ENCODE data around the gene EEFSEC. TPM values are rescaled to one million over a fixed set of nuclear protein-coding genes. Genes with fewer than 3 reads are reported as not detected.

The EEFSEC gene
- total RNA-seq, 2 donors from 2014 or later = 15.7 to 17.2 TPM

GRCh38 chr3:128343287-128344051, 190.2 kb downstream of the EEFSEC start:
- DNase-seq (no peak), ATAC-seq (replicated peaks in 1 of 2) (no peak)
- no peaks in the 10 kb centered on the region for H3K9me3 Mint-ChIP-seq
- no peak overlapping the region for H3K27ac Mint-ChIP-seq
- peaks cover 6% of the 10 kb centered on the region for H3K4me1 Mint-ChIP-seq (ENCODE audit: low read depth)
- no peaks in the 10 kb centered on the region for H3K36me3 Mint-ChIP-seq (ENCODE audit: insufficient read depth in 2 of 2)
- no peaks in the 10 kb centered on the region for H3K27me3 Mint-ChIP-seq (ENCODE audit: low read depth)
- H3K4me3 Mint-ChIP-seq = no peak overlapping the region

- peaks cover 6% of the 10 kb centered on the region for H3K4me1 Mint-ChIP-seq (ENCODE audit: low read depth)
- H3K36me3 Mint-ChIP-seq (ENCODE audit: insufficient read depth in 2 of 2) = no peaks in the 10 kb centered on the region
- no peaks in the 10 kb centered on the region for H3K9me3 Mint-ChIP-seq
- H3K27me3 Mint-ChIP-seq (ENCODE audit: low read depth) = no peaks in the 10 kb centered on the region
- DNase-seq (no peak), ATAC-seq (replicated peaks in 1 of 2) (no peak)
- H3K27ac Mint-ChIP-seq = no peak overlapping the region
- no peak overlapping the region for H3K4me3 Mint-ChIP-seq
Observed at GRCh38 chr3:128344052-128344735, 190.9 kb downstream of the EEFSEC start.

GRCh38 chr3:128345196-128345595, 191.9 kb downstream of the EEFSEC start:
- DNase-seq = no peak
- H3K9me3 Mint-ChIP-seq = no peaks in the 10 kb centered on the region
- H3K27ac Mint-ChIP-seq = no peak overlapping the region
- H3K4me1 Mint-ChIP-seq (ENCODE audit: low read depth) = peaks cover 6% of the 10 kb centered on the region
- H3K27me3 Mint-ChIP-seq (ENCODE audit: low read depth) = no peaks in the 10 kb centered on the region
- ATAC-seq (replicated peaks in 1 of 2) = no peak
- no peaks in the 10 kb centered on the region for H3K36me3 Mint-ChIP-seq (ENCODE audit: insufficient read depth in 2 of 2)
- H3K4me3 Mint-ChIP-seq = no peak overlapping the region

- Mint-ChIP-seq H3K9me3 (no peaks in the 10 kb centered on the region), H3K4me1 (ENCODE audit: low read depth) (peaks cover 6% of the 10 kb centered on the region), H3K4me3 (no peak overlapping the region), H3K27ac (no peak overlapping the region), H3K27me3 (ENCODE audit: low read depth) (no peaks in the 10 kb centered on the region), H3K36me3 (ENCODE audit: insufficient read depth in 2 of 2) (peaks cover 0 to 2% of the 10 kb centered on the region in 2 donors)
- DNase-seq (no peak), ATAC-seq (replicated peaks in 1 of 2) (no peak)
Observed at GRCh38 chr3:128346562-128346961, 193.3 kb downstream of the EEFSEC start.

GRCh38 chr3:128347282-128347681, 194.0 kb downstream of the EEFSEC start:
- DNase-seq (no peak), ATAC-seq (replicated peaks in 1 of 2) (no peak)
- Mint-ChIP-seq H3K36me3 (ENCODE audit: insufficient read depth in 2 of 2) (peaks cover 0 to 2% of the 10 kb centered on the region in 2 donors), H3K4me1 (ENCODE audit: low read depth) (peaks cover 6% of the 10 kb centered on the region), H3K4me3 (no peak overlapping the region), H3K27ac (no peak overlapping the region), H3K9me3 (no peaks in the 10 kb centered on the region), H3K27me3 (ENCODE audit: low read depth) (no peaks in the 10 kb centered on the region)

GRCh38 chr3:128348075-128348474, 194.8 kb downstream of the EEFSEC start:
- Mint-ChIP-seq H3K9me3 (no peaks in the 10 kb centered on the region), H3K27me3 (ENCODE audit: low read depth) (no peaks in the 10 kb centered on the region)

GRCh38 chr3:128348805-128349531, 195.7 kb downstream of the EEFSEC start:
- Mint-ChIP-seq H3K27ac (no peak overlapping the region), H3K4me1 (ENCODE audit: low read depth) (no peaks in the 10 kb centered on the region), H3K9me3 (no peaks in the 10 kb centered on the region), H3K27me3 (ENCODE audit: low read depth) (no peaks in the 10 kb centered on the region), H3K4me3 (no peak overlapping the region), H3K36me3 (ENCODE audit: insufficient read depth in 2 of 2) (peaks cover 0 to 2% of the 10 kb centered on the region in 2 donors)
- ATAC-seq (replicated peaks in 1 of 2) (no peak), DNase-seq (no peak)

More at GRCh38 chr3:128348075-128348474, 194.8 kb downstream of the EEFSEC start:
- Mint-ChIP-seq H3K4me3 (no peak overlapping the region), H3K4me1 (ENCODE audit: low read depth) (peaks cover 6% of the 10 kb centered on the region), H3K27ac (no peak overlapping the region), H3K36me3 (ENCODE audit: insufficient read depth in 2 of 2) (peaks cover 0 to 2% of the 10 kb centered on the region in 2 donors)
- no peak for DNase-seq
- ATAC-seq (replicated peaks in 1 of 2) = no peak

- no peak for DNase-seq
- H3K27me3 Mint-ChIP-seq (ENCODE audit: low read depth) = no peaks in the 10 kb centered on the region
- no peaks in the 10 kb centered on the region for H3K4me1 Mint-ChIP-seq (ENCODE audit: low read depth)
- H3K9me3 Mint-ChIP-seq = no peaks in the 10 kb centered on the region
- H3K27ac Mint-ChIP-seq = no peak overlapping the region
- no peak overlapping the region for H3K4me3 Mint-ChIP-seq
- no peak for ATAC-seq (replicated peaks in 1 of 2)
- H3K36me3 Mint-ChIP-seq (ENCODE audit: insufficient read depth in 2 of 2) = peaks cover 0 to 2% of the 10 kb centered on the region in 2 donors
Observed at GRCh38 chr3:128349963-128350599, 196.8 kb downstream of the EEFSEC start.

GRCh38 chr3:128351546-128351945, 198.3 kb downstream of the EEFSEC start:
- no peak for DNase-seq
- no peak for ATAC-seq (replicated peaks in 1 of 2)
- no peak overlapping the region for H3K27ac Mint-ChIP-seq
- H3K4me3 Mint-ChIP-seq = no peak overlapping the region
- no peaks in the 10 kb centered on the region for H3K9me3 Mint-ChIP-seq
- H3K4me1 Mint-ChIP-seq (ENCODE audit: low read depth) = no peaks in the 10 kb centered on the region
- H3K27me3 Mint-ChIP-seq (ENCODE audit: low read depth) = no peaks in the 10 kb centered on the region
- peaks cover 0 to 2% of the 10 kb centered on the region in 2 donors for H3K36me3 Mint-ChIP-seq (ENCODE audit: insufficient read depth in 2 of 2)

- Mint-ChIP-seq H3K9me3 (no peaks in the 10 kb centered on the region), H3K4me3 (no peak overlapping the region), H3K36me3 (ENCODE audit: insufficient read depth in 2 of 2) (peaks cover 0 to 2% of the 10 kb centered on the region in 2 donors), H3K27ac (no peak overlapping the region), H3K4me1 (ENCODE audit: low read depth) (no peaks in the 10 kb centered on the region), H3K27me3 (ENCODE audit: low read depth) (no peaks in the 10 kb centered on the region)
- DNase-seq (no peak), ATAC-seq (replicated peaks in 1 of 2) (no peak)
Observed at GRCh38 chr3:128352326-128352725, 199.0 kb downstream of the EEFSEC start.

- Mint-ChIP-seq H3K36me3 (ENCODE audit: insufficient read depth in 2 of 2) (peaks cover 0 to 2% of the 10 kb centered on the region in 2 donors), H3K27me3 (ENCODE audit: low read depth) (no peaks in the 10 kb centered on the region), H3K9me3 (no peaks in the 10 kb centered on the region), H3K27ac (no peak overlapping the region), H3K4me1 (ENCODE audit: low read depth) (no peaks in the 10 kb centered on the region), H3K4me3 (no peak overlapping the region)
- ATAC-seq (replicated peaks in 1 of 2) = no peak
- DNase-seq = no peak
Observed at GRCh38 chr3:128353361-128353965, 200.2 kb downstream of the EEFSEC start.

GRCh38 chr3:128353991-128354687, 200.9 kb downstream of the EEFSEC start:
- Mint-ChIP-seq H3K36me3 (ENCODE audit: insufficient read depth in 2 of 2) (peaks cover 0 to 2% of the 10 kb centered on the region in 2 donors), H3K27ac (no peak overlapping the region), H3K9me3 (no peaks in the 10 kb centered on the region), H3K4me1 (ENCODE audit: low read depth) (no peaks in the 10 kb centered on the region), H3K27me3 (ENCODE audit: low read depth) (no peaks in the 10 kb centered on the region), H3K4me3 (no peak overlapping the region)
- DNase-seq = no peak
- no peak for ATAC-seq (replicated peaks in 1 of 2)

Data from activated T-cell treated with anti-CD3 and anti-CD28 coated beads, Interleukin-2, amount 50 U/mL, for 72 hours (primary cell).